Stimulated activated CD4-positive, alpha-beta T cell treated with anti-CD3 and anti-CD28 coated beads, Interleukin-15, amount 100 ng/mL, for 1 hour (primary cell): ENCODE measurements around the gene HOXB4.

Source experiments
- DNase-seq, 2 donors: peaks; one replicate each; pipeline ENCODE4 v3.0.0-alpha.2; 2020; ENCODE audit warnings: low read depth in 1 of 2, low spot score in 1 of 2

Gene HOXB4

GRCh38 chr17:48577946-48578615 is at the start of gene HOXB4:
TSS of gene HOXB4 (minus strand) at chr17:48578350. CDS start at chr17:48578319, 31 bp downstream.
- DNase-seq, result peak in 1 of 2 donors; percentile 33

GRCh38 chr17:48627118-48627597 is 49.0 kb upstream of the HOXB4 start:
- DNase-seq, result no peak

DNA sequence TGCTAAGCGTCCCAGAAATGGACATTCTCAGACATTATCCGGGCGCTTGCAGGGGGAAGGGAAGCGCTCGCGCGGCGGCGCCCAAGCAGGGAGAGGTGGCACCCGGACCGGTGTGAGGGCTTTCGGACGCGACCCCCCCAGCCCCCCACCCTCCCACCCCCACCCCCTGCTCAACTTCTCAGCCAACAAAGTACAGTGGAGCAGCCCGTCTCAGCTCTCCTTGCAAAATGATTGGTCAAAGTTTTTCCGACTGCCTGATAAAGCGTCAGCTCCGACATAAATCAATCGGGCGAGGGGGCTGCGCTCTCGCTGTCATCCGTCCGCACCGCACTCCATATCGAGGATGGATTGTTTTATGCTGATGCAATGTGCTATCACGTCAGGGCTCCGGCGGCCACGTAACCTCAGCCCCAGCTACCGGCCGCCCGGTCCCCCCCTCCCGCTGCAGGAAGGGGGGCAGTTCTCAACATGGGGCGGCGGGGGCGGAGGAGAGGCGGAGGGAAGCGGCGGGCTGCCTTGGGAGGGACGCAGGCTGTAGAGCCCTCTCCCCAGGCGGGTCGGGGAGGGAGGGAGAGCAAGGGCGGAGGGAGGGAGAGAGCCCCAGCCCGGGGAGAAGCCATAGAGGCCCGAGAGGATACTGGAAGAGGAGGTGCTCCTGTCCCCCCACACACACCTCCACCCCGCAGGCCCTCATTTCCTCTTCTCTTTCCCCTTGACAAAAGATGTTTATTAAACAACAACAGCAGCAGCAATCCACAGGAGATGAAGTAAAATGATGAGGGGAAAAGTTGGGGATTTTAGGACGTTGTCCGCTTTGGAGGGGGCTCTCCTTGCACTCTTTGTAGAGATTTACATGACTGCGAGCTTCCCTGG is 48.3 kb upstream of the HOXB4 start, which contains the start of gene HOXB9:
Gene HOXB9 (minus strand): TSS at position 114 of the 873 bp plus-strand sequence. CDS start 89 bp downstream, at position 25.
- peak in 1 of 2 donors; percentile 46 for DNase-seq

- peak in 1 of 2 donors; percentile 32 for DNase-seq
Observed at GRCh38 chr17:48625495-48626244, 47.5 kb upstream of the HOXB4 start.

- DNase-seq, result no peak
Observed at GRCh38 chr17:48624544-48625494, 46.7 kb upstream of the HOXB4 start.

- DNase-seq, result no peak
Observed at GRCh38 chr17:48624118-48624517, 46.0 kb upstream of the HOXB4 start.

DNA sequence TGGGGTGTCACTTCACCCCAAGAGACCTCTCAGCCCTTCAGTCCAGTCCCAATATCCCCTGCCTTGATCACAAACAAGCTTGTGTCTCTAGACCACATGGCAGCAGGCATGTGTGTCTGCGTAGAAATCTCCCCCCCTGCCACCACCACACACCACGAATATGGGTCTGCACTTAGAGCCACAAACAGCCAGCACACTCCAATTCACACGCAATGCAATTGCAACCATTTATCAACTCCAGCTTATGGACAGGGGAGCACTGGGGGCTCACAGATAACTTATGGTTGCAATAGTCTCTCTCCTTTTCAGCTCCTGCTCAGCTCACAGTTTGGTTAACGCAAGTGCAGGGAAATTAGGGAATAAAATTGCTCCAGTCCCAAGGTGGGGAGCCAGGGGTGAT is 45.4 kb upstream of the HOXB4 start:
- no peak for DNase-seq

DNA sequence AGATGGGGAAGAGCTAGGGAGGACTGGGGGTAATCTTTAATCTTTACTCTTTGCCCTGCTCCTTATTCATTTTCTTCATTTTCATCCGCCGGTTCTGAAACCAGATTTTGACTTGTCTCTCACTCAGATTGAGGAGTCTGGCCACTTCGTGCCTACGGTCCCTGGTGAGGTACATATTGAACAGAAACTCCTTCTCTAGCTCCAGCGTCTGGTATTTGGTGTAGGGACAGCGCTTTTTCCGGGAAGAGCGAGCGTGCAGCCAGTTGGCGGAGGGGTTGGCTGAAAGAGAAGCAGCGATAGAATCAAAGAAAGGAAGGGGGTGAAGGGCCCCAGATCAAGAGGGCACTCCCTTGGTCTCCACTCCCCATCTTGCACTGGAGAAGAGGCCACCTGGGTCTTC is 44.7 kb upstream of the HOXB4 start:
- DNase-seq, result no peak

- DNase-seq, result no peak
Observed at GRCh38 chr17:48621410-48622392, 43.6 kb upstream of the HOXB4 start.

GRCh38 chr17:48620461-48621139 is 42.5 kb upstream of the HOXB4 start:
- no peak for DNase-seq

- DNase-seq, result no peak
Observed at GRCh38 chr17:48619826-48620449, 41.8 kb upstream of the HOXB4 start.

DNA sequence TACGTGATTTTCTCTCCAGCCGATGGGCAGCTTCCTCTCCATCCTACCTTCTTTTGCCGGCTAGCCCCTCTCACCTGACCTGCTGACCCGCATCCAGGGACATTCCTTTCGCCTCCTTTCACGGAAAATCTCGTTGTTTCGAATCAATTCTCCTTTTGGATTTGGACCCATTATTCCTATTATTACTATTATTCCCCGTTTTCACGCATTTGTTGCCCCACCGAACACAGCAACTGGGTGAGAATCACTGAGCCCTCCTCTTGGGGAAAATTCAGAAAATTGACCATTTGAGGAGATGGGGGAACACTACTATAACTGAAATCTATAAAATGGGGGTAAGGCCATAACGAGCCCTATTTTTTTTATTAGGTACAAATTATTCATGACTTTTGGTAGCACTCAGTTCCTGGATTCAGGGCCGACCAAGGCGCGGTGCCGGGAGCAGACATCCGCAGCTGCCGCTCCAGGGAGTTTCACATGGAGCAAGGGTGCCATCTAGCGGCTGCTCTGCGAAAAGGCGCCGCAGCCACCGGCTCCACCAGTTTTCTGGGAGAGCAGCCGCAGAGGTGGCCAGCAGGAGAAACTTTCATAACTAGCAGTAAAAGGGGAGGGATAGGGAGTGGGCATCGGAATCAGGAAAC is 40.2 kb upstream of the HOXB4 start:
- DNase-seq, result peak; percentile 66 to 75

DNA sequence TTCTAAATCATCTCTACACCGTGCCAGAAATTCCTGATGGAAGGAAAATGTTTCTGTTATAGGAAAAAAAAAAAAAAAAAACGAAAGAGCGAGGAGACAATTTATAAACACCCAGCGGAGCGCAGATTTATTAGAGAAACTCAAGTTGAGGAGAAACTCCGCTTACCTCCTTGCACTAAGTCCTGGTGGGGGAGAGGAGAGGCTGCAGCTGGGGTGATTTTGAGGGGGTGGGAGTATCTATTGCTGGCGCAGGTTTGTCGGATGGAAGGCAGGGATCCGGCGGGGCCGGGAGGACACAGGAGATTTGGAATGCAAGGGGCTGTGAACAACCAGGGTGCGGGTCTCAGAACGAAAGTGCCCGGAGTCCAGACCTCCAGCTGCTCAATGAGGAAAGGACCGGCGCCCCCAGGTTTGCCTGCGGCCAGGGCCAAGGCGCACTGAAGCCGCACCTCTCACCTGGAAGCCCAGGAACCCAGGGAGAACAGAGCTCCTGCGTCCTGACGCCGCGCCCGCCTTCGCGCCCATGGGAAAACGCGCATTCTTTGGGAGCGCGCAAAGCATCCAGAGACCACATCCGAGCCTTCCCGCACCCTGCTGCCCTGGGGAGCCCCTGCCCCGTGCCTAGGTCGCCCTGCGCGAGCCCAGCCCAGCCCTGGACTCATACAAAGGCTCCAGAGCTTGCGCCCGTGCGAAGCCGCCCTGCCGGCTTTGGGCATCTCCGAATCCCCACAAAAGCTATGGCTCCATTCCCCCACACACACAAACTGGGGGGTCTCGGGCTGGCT is 39.5 kb upstream of the HOXB4 start:
- DNase-seq, result no peak

GRCh38 chr17:48616717-48617470 is 38.7 kb upstream of the HOXB4 start:
- no peak for DNase-seq

DNA sequence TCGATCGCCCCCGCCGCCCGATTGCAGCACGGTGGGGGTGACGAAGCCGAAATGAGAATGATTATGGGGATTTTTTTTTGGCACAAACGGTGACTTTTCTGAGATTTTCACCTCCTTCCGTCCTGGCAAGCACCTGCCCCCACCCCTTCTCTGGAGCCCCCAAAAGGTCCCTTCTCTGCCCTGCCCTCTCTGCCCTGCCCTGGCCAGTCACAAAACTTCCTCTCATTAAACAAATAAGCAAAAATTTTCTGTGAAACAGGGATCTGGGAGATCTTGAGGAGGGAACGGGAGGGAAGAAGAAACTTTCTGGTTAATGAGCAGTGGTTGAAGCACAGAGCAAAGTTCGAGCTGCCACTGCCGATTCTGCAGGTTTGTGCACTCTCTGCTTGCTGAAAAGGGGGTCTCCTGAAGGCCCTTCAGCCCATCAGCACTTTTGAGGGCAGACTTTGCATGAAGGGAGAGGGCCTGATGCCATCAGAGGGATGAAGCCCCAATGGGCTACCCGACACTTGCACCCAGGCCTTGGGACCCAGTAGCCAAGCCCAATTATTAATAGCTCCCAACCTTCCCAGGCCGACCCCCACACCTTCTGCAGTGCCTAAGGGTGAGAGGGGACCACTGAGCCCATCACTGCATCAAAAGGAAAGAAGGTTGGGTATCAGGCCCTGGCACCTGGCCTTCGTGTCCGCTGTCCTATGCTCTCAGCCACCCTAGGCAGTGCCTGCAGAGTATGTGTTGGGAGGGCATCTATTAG is 38.0 kb upstream of the HOXB4 start:
- DNase-seq, result no peak
